GM18907 (cell line): ENCODE measurements around the gene ADAMTS17.

Experiments used
- ATAC-seq: cut with Tn5 transposase; IDR thresholded peaks from one replicate; pipeline ENCODE4 v1.9.1; 2021; ENCODE audit warnings: mild to moderate bottlenecking, moderate library complexity; ENCODE audit not compliant: unreplicated experiment

Gene ADAMTS17

DNA sequence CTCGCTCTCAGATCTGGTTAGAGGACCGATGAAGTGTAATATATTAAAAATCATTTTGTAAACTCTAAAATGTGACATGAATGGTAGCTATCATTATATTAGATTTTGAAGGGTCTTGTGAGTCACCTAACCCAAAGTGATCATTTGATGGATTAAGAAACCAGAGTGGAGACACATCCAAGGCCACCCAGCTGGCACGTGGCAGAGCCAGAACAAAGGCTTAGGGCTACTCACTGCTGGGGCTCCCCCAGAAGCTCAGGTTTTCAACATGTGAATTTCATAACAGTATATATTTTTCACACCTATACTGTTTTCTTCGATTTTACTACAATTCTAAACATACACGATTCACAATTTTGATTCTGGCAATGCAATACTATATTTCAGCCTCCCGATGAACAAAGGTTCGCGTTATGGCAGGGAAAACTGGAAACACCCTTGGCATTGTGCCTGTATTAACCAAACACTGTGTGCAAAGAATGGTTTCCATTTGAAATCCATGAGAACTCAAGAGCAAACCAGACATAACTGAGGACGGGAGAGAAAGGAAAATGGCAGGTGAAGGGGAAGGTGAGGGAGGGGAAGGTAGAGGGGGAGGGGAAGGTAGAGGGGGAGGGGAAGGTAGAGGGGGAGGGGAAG, 88.9 kb downstream of the ADAMTS17 start:
- no peak for ATAC-seq

DNA sequence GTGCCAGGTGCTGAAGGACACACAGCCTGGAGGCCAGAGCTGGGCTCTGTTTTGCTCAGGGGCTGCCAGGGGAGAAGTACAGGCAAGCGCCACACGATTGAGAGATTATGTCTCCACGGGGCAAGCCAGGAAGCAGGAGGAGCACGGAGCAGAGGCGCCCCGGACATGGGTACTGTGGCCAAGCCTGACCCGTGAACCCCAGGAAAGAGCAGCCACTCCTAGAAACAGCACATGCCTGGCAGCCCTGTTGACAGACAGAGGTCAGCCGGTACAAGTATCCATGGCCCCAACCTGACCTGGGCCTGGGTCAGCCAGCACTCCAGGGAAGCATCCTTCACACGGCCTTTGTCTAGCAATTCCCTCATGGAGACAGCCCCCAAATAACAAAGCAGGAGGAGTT, 89.4 kb downstream of the ADAMTS17 start:
- ATAC-seq = no peak

DNA sequence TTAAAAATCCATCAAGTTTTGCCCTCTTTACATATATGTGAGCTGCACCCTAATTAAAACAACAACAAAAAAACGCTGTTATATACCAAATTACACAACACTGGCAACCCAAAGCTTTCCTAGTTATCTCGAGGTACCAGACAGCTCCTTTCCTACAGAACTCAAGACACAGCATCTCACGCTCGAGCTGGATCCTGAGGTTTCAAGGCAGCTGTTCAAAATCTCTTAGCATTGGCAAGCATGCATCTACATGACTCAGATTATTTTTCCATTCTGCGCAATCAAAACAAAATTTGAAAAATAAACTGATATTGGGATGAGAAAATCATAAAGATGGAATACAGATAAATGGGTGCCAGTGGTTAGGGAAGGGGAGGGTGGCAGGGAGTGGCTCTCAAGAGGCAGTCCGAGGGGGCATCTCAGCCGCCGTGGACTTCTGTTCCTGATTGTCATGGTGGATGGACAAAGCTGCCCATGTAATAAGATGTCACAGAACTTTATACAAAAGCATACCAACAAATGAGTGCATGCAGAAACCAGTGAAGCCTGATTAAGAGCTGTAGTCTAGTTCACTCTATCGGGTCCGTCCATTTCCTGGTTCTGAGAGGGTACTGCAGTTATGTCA, 91.5 kb downstream of the ADAMTS17 start:
- ATAC-seq = no peak

DNA sequence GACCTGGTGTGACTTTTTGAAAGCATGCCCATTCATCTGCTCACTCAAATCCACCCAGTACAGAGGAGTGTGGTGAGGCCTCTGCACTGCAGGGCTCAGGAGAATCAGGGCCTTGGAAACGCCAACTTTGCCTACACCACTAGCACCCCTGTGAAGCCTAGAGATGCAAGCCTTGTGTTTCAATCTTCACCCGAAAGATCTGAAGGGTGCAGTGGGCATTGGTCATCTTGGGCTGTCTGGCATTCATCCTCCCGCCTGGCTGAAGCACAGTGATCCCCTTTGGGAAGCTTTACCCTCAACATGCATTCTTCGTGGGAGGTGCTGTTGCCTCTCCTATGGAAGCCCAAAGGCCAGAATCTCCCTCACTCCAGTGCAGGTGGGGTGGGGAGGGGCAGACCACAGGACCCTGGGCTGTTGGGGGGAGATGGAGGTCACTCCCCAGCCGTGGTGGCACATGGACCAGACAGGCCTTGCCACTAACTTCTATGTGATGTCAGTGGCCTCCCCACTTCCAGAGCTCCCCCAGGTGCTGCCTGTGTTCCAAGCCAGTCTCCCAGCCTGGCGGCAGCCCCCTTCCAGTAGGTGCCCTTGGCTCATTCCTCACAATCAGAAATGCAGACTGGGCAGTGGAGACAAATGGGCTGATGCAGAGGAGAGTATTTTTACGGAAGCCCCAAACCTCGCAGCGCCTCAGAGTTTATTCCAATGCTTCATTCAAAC, 92.5 kb downstream of the ADAMTS17 start:
- ATAC-seq = no peak

- no peak for ATAC-seq
These were observed 93.5 kb downstream of the ADAMTS17 start for GRCh38 chr15:100248236-100248635.

GRCh38 chr15:100247228-100248225, 94.2 kb downstream of the ADAMTS17 start:
- no peak for ATAC-seq

DNA sequence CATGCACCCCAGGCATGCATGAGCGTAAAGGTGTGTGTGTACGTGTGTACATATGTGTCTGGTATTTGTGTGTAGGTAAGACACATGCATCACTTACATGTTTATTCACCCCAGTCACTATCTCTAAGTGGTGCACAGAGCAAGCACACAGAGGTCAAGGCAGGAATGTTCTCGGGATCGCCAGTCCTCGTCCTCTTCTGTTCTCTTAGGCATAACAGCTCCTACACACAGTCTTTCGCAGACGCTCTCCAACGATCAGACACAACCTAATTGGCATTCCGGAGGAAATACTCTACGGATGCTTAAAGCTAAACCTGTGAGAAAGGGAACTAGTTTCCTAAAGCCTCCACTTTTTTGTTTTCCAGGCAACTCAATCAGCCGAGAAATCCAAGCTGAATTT, 95.9 kb downstream of the ADAMTS17 start:
- no peak for ATAC-seq

- no peak for ATAC-seq
These were observed 96.3 kb downstream of the ADAMTS17 start for GRCh38 chr15:100245487-100245820.

GRCh38 chr15:100244796-100245486, 96.8 kb downstream of the ADAMTS17 start:
- ATAC-seq = no peak

DNA sequence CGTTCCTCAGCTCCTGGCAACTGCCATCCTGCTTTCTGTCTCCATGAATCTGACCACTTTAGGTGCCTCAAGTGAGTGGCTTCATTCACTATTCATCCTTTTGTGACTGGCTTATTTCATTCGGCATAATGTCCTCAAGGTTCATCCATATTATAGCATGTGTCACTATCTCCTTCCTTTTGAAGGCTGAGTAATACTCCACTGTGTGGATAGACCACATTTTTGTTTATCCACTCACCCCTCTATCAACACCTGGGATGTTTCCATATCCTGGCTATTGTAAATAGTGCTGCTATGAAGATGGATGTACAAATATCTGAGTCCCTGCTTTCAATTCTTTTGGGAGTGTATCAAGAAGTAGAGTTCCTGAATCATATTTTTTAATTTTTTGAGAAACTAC, 98.8 kb downstream of the ADAMTS17 start:
- ATAC-seq = no peak

GRCh38 chr15:100241572-100242482, 99.9 kb downstream of the ADAMTS17 start:
- no peak for ATAC-seq

- ATAC-seq = no peak
These were observed 104.6 kb downstream of the ADAMTS17 start for GRCh38 chr15:100236981-100237720.

- no peak for ATAC-seq
These were observed 106.7 kb downstream of the ADAMTS17 start for GRCh38 chr15:100235030-100235617.

GRCh38 chr15:100234158-100235029, 107.4 kb downstream of the ADAMTS17 start:
- ATAC-seq = no peak

GRCh38 chr15:100230784-100231183, 111.0 kb downstream of the ADAMTS17 start:
- no peak for ATAC-seq

- ATAC-seq = no peak
These were observed 112.3 kb downstream of the ADAMTS17 start for GRCh38 chr15:100229181-100230163.
